AG10803 (cell line): ENCODE data around the gene ATP2B2.
A peak's percentile ranks its signal among the peaks of the same experiment; 100 is the strongest.

Experiments
- DNase-seq: peaks from one replicate; pipeline ENCODE4 v3.0.0; 2010; ENCODE audit warnings: low read depth
- H3K4me3 ChIP-seq: 2 replicates; pipeline ENCODE4 v1.5.1; 2011; ENCODE audit warnings: mild to moderate bottlenecking, low read length, control low read depth
- CTCF ChIP-seq: conservative IDR thresholded peaks from 2 replicates; pipeline ENCODE4 v1.5.1; 2011; ENCODE audit warnings: mild to moderate bottlenecking, low read length, control low read depth, inconsistent platforms

ATP2B2 gene

GRCh38 chr3:10435850-10436249, 69.5 kb downstream of the ATP2B2 start:
- no peak for TF ChIP-seq CTCF
- no peak for DNase-seq
- no peak overlapping the region for H3K4me3 ChIP-seq

- H3K4me3 ChIP-seq = no peak overlapping the region
- no peak for DNase-seq
- no peak for TF ChIP-seq CTCF
Measured at GRCh38 chr3:10434938-10435336, 70.4 kb downstream of the ATP2B2 start.

DNA sequence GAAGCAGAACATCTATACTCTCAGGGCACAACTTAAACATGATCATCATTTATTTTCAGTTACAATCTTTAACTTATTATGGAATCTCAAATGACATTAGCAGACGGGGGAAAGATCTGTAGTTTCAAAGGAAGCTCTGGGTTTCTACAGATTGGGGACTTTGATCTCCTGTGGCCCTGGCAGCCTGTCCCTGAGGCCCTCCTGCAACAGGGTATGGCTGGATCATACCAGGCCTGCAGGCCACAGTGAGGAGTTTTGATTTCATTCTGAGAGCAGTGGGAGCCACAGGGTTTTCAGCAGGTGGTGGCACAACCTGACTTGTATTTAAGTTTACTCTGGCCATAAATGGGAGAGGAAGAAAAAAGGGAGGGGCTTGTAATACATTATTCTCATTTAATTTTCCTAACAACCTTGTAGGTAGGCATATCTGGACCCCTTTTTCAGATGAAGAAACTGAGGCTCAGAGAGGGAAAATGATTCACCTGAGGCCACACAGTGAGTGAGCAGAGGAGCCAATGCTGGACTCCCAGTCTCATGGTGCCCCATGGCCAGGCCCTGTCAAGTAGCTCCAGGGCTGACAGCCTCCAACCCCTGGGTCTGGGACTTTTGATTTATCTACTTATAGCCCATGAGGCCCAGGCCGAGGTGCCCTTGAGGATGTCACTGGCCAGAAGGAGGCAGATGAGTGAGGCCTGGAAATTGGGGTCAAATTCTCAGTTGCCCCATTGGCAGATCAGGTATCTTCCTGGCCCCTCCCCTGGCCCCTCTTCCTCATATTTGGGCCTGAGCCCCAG, 71.0 kb downstream of the ATP2B2 start:
- H3K4me3 ChIP-seq = no peak overlapping the region
- DNase-seq = no peak
- TF ChIP-seq CTCF = no peak

DNA sequence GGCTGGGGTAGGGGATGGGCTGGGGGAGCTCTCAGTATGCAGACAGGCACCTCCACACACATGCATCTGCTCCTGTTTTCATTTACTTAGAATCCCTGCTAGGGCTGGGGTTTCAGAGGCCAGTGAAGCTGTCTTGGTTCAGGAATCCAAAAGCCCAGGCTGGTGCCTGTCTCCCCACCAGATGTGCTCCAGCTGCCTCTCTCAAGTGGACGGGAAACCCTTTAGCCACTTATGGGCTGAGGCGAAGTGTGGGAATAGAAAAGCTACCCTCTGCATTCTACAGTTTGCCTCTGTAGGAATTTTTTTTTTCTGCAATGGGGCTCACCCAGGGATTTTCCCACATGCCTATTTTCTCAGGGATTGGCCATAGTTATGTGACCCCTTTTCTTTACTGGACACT, 72.5 kb downstream of the ATP2B2 start:
- DNase-seq = peak; percentile 12
- no peak overlapping the region for H3K4me3 ChIP-seq
- no peak for TF ChIP-seq CTCF

DNA sequence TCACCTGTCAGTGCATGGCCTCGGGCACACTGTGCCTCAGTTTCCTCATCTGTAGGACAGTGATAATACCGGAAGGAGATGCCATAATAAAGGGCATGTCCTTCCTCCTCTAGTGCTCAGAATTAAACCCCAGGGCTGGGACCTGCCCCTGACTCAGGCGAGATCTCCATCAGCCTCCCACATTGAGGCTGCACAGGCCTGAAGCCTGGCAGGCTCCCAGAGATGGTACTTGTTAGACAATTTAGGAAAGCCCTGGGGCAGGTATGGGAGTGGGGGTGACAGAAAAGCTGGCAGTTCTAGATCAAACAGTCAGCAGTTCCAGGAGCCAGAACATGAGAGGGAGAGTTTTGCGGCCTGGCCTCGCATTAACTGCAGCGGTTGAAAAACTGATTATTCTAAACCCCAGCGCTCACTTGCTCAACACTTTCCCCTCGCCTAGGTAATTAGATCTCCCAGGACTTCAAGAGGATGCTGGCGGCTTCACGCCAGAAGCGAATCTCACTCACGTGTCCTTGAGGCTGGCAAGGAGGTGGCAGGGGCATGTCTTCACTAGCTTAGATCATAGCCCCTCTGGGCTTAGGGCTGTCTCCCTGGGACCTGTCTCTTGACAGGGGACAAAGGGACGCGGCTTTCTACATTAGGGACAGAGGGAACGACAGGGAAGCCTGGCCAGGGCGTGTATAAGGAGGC, 73.1 kb downstream of the ATP2B2 start:
- H3K4me3 ChIP-seq = no peak overlapping the region
- no peak for TF ChIP-seq CTCF
- DNase-seq = no peak

DNA sequence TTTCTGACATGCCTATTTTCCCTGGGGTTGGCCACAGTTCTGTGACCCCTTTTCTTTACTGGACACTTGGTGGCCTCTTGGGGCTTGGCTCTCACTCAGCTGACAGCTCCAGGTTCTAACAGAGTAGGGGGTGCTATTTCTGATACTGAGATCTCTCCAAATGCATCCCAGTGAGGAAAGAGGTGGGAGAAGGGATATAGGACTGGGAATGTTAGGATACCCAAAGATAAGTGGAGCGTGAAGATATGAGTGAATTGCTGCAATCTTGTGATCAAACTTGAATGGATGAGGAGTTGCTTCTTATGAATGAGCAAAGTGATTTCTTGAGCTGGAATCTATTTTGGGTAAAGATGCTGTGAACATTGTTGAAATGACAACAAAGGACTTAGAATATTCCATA, 74.6 kb downstream of the ATP2B2 start:
- no peak for TF ChIP-seq CTCF
- H3K4me3 ChIP-seq = no peak overlapping the region
- DNase-seq = no peak
